ENCODE data around the gene IL22RA2. TPM values are rescaled to one million over a fixed set of nuclear protein-coding genes. Genes with fewer than 3 reads are reported as not detected.

Gene IL22RA2
- total RNA-seq, 1 donor = under 0.01 TPM

GRCh38 chr6:137134483-137134882, 39.0 kb downstream of the IL22RA2 start:
- Histone ChIP-seq H3K4me1 (ENCODE audit: insufficient read depth, low read length) (no peaks in the 10 kb centered on the region), H3K27me3 (ENCODE audit: insufficient read depth, low read length) (peaks cover 6% of the 10 kb centered on the region), H3K4me3 (ENCODE audit: low read length) (no peak overlapping the region), H3K9me3 (ENCODE audit: low read depth, low read length) (peaks cover 20% of the 10 kb centered on the region)

- Histone ChIP-seq H3K4me3 (ENCODE audit: low read length) (no peak overlapping the region), H3K9me3 (ENCODE audit: low read depth, low read length) (peaks cover 20% of the 10 kb centered on the region), H3K27me3 (ENCODE audit: insufficient read depth, low read length) (peaks cover 6% of the 10 kb centered on the region), H3K4me1 (ENCODE audit: insufficient read depth, low read length) (no peaks in the 10 kb centered on the region)
These were observed 40.3 kb downstream of the IL22RA2 start for GRCh38 chr6:137133122-137133521.

- Histone ChIP-seq H3K27me3 (ENCODE audit: insufficient read depth, low read length) (peaks cover 3% of the 10 kb centered on the region), H3K4me3 (ENCODE audit: low read length) (no peak overlapping the region), H3K4me1 (ENCODE audit: insufficient read depth, low read length) (no peaks in the 10 kb centered on the region), H3K9me3 (ENCODE audit: low read depth, low read length) (no peaks in the 10 kb centered on the region)
These were observed 46.5 kb downstream of the IL22RA2 start for GRCh38 chr6:137126875-137127485.

GRCh38 chr6:137123078-137123477, 50.4 kb downstream of the IL22RA2 start:
- H3K9me3 ChIP-seq (ENCODE audit: low read depth, low read length) = peaks cover 6% of the 10 kb centered on the region
- H3K4me3 ChIP-seq (ENCODE audit: low read length) = no peak overlapping the region
- no peaks in the 10 kb centered on the region for H3K27me3 ChIP-seq (ENCODE audit: insufficient read depth, low read length)
- no peaks in the 10 kb centered on the region for H3K4me1 ChIP-seq (ENCODE audit: insufficient read depth, low read length)

- Histone ChIP-seq H3K9me3 (ENCODE audit: low read depth, low read length) (peaks cover 6% of the 10 kb centered on the region), H3K4me1 (ENCODE audit: insufficient read depth, low read length) (no peaks in the 10 kb centered on the region), H3K27me3 (ENCODE audit: insufficient read depth, low read length) (no peaks in the 10 kb centered on the region), H3K4me3 (ENCODE audit: low read length) (no peak overlapping the region)
These were observed 50.8 kb downstream of the IL22RA2 start for GRCh38 chr6:137122612-137123011.

GRCh38 chr6:137121401-137121997, 51.9 kb downstream of the IL22RA2 start:
- no peak overlapping the region for H3K4me3 ChIP-seq (ENCODE audit: low read length)
- H3K9me3 ChIP-seq (ENCODE audit: low read depth, low read length) = peaks cover 6% of the 10 kb centered on the region
- H3K4me1 ChIP-seq (ENCODE audit: insufficient read depth, low read length) = no peaks in the 10 kb centered on the region
- no peaks in the 10 kb centered on the region for H3K27me3 ChIP-seq (ENCODE audit: insufficient read depth, low read length)

- H3K4me3 ChIP-seq (ENCODE audit: low read length) = no peak overlapping the region
- peaks cover 6% of the 10 kb centered on the region for H3K9me3 ChIP-seq (ENCODE audit: low read depth, low read length)
- H3K4me1 ChIP-seq (ENCODE audit: insufficient read depth, low read length) = no peaks in the 10 kb centered on the region
- H3K27me3 ChIP-seq (ENCODE audit: insufficient read depth, low read length) = no peaks in the 10 kb centered on the region
These were observed 52.7 kb downstream of the IL22RA2 start for GRCh38 chr6:137120748-137121147.

- H3K27me3 ChIP-seq (ENCODE audit: insufficient read depth, low read length) = no peaks in the 10 kb centered on the region
- H3K9me3 ChIP-seq (ENCODE audit: low read depth, low read length) = peaks cover 6% of the 10 kb centered on the region
- H3K4me3 ChIP-seq (ENCODE audit: low read length) = no peak overlapping the region
- H3K4me1 ChIP-seq (ENCODE audit: insufficient read depth, low read length) = no peaks in the 10 kb centered on the region
These were observed 54.0 kb downstream of the IL22RA2 start for GRCh38 chr6:137119196-137120104.

- Histone ChIP-seq H3K4me1 (ENCODE audit: insufficient read depth, low read length) (no peaks in the 10 kb centered on the region), H3K9me3 (ENCODE audit: low read depth, low read length) (peaks cover 6% of the 10 kb centered on the region), H3K4me3 (ENCODE audit: low read length) (no peak overlapping the region), H3K27me3 (ENCODE audit: insufficient read depth, low read length) (no peaks in the 10 kb centered on the region)
These were observed 55.9 kb downstream of the IL22RA2 start for GRCh38 chr6:137117581-137117980.

GRCh38 chr6:137116807-137117206, 56.6 kb downstream of the IL22RA2 start:
- peaks cover 6% of the 10 kb centered on the region for H3K9me3 ChIP-seq (ENCODE audit: low read depth, low read length)
- no peaks in the 10 kb centered on the region for H3K4me1 ChIP-seq (ENCODE audit: insufficient read depth, low read length)
- H3K27me3 ChIP-seq (ENCODE audit: insufficient read depth, low read length) = no peaks in the 10 kb centered on the region
- H3K4me3 ChIP-seq (ENCODE audit: low read length) = no peak overlapping the region

GRCh38 chr6:137115658-137116057, 57.8 kb downstream of the IL22RA2 start:
- Histone ChIP-seq H3K4me1 (ENCODE audit: insufficient read depth, low read length) (no peaks in the 10 kb centered on the region), H3K9me3 (ENCODE audit: low read depth, low read length) (peaks cover 6% of the 10 kb centered on the region), H3K27me3 (ENCODE audit: insufficient read depth, low read length) (no peaks in the 10 kb centered on the region), H3K4me3 (ENCODE audit: low read length) (no peak overlapping the region)

- Histone ChIP-seq H3K4me3 (ENCODE audit: low read length) (no peak overlapping the region), H3K4me1 (ENCODE audit: insufficient read depth, low read length) (peaks cover 4% of the 10 kb centered on the region), H3K27me3 (ENCODE audit: insufficient read depth, low read length) (no peaks in the 10 kb centered on the region), H3K9me3 (ENCODE audit: low read depth, low read length) (no peaks in the 10 kb centered on the region)
These were observed 61.4 kb downstream of the IL22RA2 start for GRCh38 chr6:137112067-137112355.

GRCh38 chr6:137111296-137112066, 62.0 kb downstream of the IL22RA2 start:
- Histone ChIP-seq H3K27me3 (ENCODE audit: insufficient read depth, low read length) (no peaks in the 10 kb centered on the region), H3K4me1 (ENCODE audit: insufficient read depth, low read length) (peaks cover 4% of the 10 kb centered on the region), H3K4me3 (ENCODE audit: low read length) (no peak overlapping the region), H3K9me3 (ENCODE audit: low read depth, low read length) (no peaks in the 10 kb centered on the region)

- H3K4me3 ChIP-seq (ENCODE audit: low read length) = no peak overlapping the region
- H3K4me1 ChIP-seq (ENCODE audit: insufficient read depth, low read length) = peaks cover 21% of the 10 kb centered on the region
- H3K27me3 ChIP-seq (ENCODE audit: insufficient read depth, low read length) = no peaks in the 10 kb centered on the region
- H3K9me3 ChIP-seq (ENCODE audit: low read depth, low read length) = no peaks in the 10 kb centered on the region
These were observed 65.7 kb downstream of the IL22RA2 start for GRCh38 chr6:137107767-137108105.
